H54 (cell line): ENCODE results near the gene AKR7A3.
"Not testable (repeated sequence)": the region's sequence is repeated elsewhere in the genome, so short reads cannot be mapped to it uniquely, and the experiment has no call there.

Experiments
- DNase-seq: peaks from one replicate; pipeline ENCODE4 v3.0.0; 2011; ENCODE audit warnings: low spot score, mixed read lengths; ENCODE audit not compliant: insufficient read length
- FAIRE-seq: peaks from 3 replicates; lab custom pipeline; 2011; peaks lifted over from hg19 to GRCh38; lab: Jason Lieb, UNC
- POLR2A ChIP-seq: IDR thresholded peaks from 2 replicates; pipeline ENCODE4 v1.6.1; 2011; ENCODE audit warnings: low read depth, mild to moderate bottlenecking, low read length

The AKR7A3 gene

GRCh38 chr1:19262047-19262446, 26.5 kb downstream of the AKR7A3 start:
- FAIRE-seq (no peak), DNase-seq (no peak)
- no peak for TF ChIP-seq POLR2A

- DNase-seq (peak; percentile 57), FAIRE-seq (peak; percentile 41)
- TF ChIP-seq POLR2A = no peak
These were observed 28.1 kb downstream of the AKR7A3 start for GRCh38 chr1:19260211-19261138.

- FAIRE-seq (no peak), DNase-seq (no peak)
- TF ChIP-seq POLR2A = no peak
These were observed 30.2 kb downstream of the AKR7A3 start for GRCh38 chr1:19258353-19258752.

GRCh38 chr1:19257178-19257914, 31.2 kb downstream of the AKR7A3 start:
- no peak for FAIRE-seq
- DNase-seq = no peak
- TF ChIP-seq POLR2A = no peak

- not testable (repeated sequence) for DNase-seq
These were observed 32.3 kb downstream of the AKR7A3 start for GRCh38 chr1:19256301-19256700.

GRCh38 chr1:19255288-19255687, 33.3 kb downstream of the AKR7A3 start:
- FAIRE-seq (no peak), DNase-seq (no peak)
- no peak for TF ChIP-seq POLR2A

More at GRCh38 chr1:19256301-19256700, 32.3 kb downstream of the AKR7A3 start:
- FAIRE-seq = not testable (repeated sequence)

- DNase-seq (no peak), FAIRE-seq (no peak)
- no peak for TF ChIP-seq POLR2A
These were observed 34.2 kb downstream of the AKR7A3 start for GRCh38 chr1:19254416-19254815.

- peak; percentile 58 for TF ChIP-seq POLR2A
- no peak for FAIRE-seq
- peak; percentile 72 for DNase-seq
These were observed 37.0 kb downstream of the AKR7A3 start, which contains the start of the genes EMC1 and MRTO4 for GRCh38 chr1:19251305-19252196. TSS of gene EMC1 (minus strand) at chr1:19251524. CDS start at chr1:19251509, 15 bp downstream. TSS of gene MRTO4 (plus strand) at chr1:19251805. CDS start at chr1:19251836, 31 bp downstream.

GRCh38 chr1:19250629-19251304, 37.8 kb downstream of the AKR7A3 start:
- DNase-seq (no peak), FAIRE-seq (no peak)
- no peak for TF ChIP-seq POLR2A

- peak; percentile 60 for DNase-seq
- peak; percentile 86 for FAIRE-seq
- no peak for TF ChIP-seq POLR2A
These were observed 47.7 kb downstream of the AKR7A3 start for GRCh38 chr1:19240673-19241538.

GRCh38 chr1:19239876-19240275, 48.7 kb downstream of the AKR7A3 start:
- DNase-seq (no peak), FAIRE-seq (no peak)
- no peak for TF ChIP-seq POLR2A

GRCh38 chr1:19234224-19234623, 54.3 kb downstream of the AKR7A3 start:
- FAIRE-seq (no peak), DNase-seq (no peak)
- TF ChIP-seq POLR2A = no peak
